ENCODE results near the gene MRGPRX3.
"Not testable (repeated sequence)": the region's sequence is repeated elsewhere in the genome, so short reads cannot be mapped to it uniquely, and the experiment has no call there.

MRGPRX3 gene

DNA sequence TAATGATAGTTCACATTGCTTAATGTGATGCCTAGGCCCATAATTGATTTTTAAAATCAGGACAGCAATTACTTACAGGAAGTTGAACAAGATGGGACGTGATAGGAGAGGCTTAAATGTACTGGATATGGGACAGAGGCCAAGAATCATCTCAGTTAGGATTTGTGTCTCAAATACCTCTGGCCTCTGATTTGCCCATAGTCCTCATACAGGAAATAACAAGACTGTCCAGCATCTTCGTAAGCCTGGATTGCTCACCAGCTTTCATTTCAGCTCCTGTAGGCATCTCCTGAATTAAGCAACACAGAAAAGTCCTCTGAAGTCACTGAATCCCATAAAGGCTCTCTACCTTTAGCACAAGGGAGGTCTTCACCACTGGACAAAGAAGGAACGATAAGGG is at the start of gene MRGPRX3:
Gene MRGPRX3, plus strand, starts transcription at position 231 of the 400 bp plus-strand sequence. CDS start 4,632 bp downstream, outside the sequence.
- DNase-seq: no peak

GRCh38 chr11:18088366-18088765 is 44.0 kb upstream of the MRGPRX3 start:
- no peak for DNase-seq

GRCh38 chr11:18088966-18089365 is 43.4 kb upstream of the MRGPRX3 start:
- DNase-seq: no peak

DNA sequence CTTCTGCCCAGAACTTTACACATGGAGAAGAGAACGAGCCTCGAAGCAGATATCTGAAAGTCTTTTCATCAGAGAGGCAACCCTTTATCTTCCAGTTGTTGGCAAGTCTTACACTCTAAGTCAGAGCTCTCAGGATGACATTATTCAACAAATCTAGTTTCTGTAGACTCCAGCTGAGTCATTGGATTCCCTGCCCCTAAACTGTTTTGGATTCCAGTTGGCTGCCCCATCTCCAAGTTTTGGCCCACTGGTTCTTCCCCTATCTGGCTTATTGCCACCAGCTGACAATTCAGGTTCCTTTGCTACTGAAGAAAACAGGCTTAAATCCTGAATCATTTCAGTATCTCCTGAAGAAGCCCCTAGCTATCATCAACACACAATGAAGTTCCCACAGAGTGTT is 40.6 kb upstream of the MRGPRX3 start:
- DNase-seq: no peak

DNA sequence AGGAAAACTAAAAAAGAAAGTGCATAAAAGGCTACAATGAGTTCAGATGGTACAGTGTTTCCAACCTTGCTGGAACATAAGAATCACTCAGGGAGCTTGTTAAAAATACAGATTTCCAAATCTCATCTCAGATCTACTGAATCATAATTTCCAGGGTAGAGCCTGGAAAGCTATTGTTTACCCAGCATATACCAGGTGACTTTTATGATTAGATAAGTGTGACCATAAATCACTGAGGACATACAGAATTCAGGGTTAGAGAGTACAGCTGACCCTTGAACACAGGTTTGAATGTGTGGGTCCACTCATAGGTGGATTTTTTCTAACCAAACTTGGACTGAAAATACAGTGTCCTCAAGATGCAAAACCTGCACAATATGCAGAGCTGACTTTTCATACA is 38.4 kb upstream of the MRGPRX3 start:
- DNase-seq: no peak

- no peak for DNase-seq
Observed at GRCh38 chr11:18100926-18101656, 31.3 kb upstream of the MRGPRX3 start.

DNA sequence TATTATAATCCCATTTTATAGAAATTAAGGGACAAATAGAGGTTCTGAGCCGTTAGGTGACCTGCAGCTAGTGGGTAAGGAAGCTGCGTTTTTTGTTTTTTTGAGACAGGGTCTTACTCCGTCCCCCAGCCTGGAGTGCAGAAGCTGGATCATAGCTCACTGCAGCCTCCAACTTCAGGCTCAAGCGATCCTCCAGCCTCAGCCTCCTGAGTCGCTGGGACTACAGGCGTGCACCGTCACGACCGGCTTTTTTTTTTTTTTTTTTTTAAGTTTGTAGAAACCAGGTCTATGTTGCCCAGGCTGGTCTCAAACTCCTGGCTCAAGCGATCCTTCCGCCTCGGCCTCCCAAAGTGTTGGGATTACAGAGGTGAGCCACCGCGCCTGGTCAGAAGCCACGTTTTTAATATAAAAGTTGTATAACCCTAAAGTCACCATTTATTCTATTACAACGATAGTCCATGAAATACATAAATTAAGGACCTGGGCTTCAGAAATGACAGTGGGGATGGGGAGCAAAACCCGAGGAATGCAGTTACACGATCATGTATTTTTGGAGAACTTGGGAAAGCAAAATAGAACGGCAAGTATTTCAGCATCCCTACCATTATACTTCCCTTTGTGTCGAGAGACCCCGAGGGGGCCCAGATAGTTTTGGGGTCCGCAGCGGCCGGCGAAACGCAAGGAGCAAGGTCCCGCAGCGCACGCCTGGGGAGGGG is 27.1 kb upstream of the MRGPRX3 start:
- no peak for DNase-seq

DNA sequence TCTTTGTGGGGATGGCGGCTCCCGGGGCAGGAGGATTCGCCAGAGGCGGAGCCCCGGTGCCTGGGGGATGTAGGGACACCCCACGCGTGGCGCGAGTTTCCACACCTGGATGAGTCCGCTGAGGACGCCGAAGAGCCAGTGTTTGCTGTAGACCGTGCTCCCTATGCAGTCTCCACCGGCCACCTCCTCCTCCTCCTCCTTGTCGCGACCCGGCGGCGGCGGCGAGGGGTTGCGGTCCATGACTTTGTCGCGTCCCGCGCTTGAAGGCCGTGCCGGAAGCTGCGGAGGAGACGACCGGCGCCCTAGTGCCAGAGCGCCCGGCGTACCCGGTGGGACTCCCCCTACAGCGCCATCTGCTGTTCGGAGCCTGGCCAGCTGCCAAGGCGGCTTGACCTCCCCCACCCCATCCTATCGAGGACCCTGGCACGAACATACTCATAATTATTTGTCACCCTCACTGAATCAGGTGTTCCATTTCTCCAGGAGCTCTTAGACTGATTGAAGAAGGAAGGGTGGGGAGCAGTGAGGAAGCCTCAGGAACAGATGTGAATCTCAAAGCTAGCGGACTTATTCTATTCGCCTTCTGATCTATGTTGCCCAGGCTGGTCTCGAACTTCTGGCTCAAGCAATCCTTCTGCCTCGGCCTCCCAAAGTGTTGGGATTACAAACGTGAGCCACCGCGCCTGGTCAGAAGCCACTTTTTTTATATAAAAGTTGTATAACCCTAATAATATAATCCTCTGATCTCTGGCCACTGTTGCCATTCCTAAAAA is 26.4 kb upstream of the MRGPRX3 start, which contains the start of gene SAAL1:
Gene SAAL1, minus strand, starts transcription at position 281 of the 773 bp plus-strand sequence. Its CDS starts 41 bp downstream, at position 240.
- peak; percentile 13 for DNase-seq

DNA sequence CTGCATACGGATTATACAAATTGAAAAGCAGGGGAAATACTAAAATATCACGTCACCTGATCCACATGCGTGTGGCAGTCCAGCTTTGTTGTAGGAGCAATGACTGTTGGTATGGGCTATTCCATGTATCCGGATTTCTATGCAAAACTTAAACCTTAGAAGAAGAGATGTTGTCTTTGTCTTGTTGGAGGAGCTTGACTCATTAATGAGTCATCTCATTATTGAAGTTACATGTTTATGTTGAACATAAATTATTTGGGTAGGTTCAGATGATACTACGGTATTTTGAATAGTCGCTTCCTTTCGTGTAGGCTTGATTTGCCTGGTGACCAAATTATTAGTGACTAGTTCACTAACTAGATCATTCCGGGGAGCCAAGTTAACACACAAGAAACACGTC is 25.7 kb upstream of the MRGPRX3 start:
- DNase-seq: no peak

DNA sequence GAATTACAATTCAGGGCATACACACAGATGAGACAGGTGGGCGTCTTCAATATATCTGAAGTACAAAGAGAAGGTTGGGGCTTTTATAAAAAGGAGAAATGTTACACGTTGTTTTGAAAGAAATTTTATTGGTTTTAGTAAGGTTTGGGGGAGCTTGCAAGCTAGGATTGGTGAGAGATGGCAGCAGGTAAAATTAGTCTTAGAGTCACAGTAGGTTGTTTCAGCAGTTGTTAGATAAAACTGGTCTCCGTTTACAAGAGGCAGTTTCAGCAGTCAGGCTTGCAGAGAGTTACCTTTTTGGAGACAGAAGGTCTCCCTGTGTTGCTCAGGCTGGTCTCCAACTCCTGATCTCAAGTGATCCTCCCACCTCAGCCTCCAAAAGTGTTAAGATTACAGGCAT is 24.1 kb upstream of the MRGPRX3 start:
- no peak for DNase-seq

DNA sequence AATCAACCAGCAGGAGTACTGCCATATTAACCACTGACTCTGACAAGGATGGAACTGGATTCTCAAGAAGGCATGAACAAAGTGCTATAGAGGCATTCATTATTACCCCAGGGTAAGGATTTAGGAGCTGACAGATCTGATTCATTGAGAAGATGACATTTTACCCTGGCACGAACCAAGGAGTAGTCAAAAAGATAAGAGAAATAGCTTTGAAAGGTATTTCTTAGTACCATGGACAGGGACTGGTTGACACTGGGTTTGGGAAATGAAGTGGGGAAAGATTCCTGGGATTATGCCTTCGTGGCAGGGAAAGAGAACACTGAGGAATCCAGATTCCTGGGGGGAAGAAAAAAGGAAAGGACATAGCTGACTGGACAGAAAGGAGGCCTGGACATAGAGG is 21.4 kb upstream of the MRGPRX3 start:
- DNase-seq: no peak

DNA sequence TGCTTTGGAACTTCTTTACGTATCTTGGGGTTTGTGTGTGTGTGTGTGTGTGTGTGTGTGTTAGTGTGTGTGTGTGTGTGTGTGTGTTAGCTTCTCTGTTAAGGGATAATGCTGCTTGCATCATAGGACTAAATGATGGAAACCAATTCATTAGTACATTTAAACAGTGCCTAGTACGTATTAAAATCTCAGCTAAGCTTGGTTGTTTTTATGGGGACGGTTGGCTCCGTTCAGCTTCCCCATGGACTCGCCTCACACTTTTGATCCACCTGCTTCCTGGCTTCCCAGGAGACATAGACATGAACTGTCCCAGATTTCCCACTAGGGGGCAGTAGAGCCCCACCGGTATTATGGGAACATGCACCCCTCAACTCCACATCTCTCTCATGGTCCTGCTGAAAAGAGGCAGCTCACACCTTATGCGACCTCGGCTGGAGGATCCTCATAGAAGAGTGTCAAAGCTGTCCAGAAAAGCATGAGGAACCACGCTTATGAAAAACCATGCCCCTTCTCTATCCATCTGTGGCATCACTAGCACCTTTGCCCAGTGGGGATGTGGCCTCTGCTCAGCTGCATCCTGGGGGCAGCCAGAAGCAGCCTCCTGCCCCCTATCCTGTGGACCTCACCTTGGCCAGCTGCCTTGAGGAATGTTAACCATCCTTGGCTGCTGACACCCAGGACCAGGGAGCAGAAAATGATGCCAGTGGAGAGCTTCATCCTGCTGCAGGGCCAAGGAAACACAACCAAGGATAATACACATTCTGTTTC is 16.8 kb upstream of the MRGPRX3 start:
- DNase-seq: peak; percentile 38

GRCh38 chr11:18121331-18121828 is 11.0 kb upstream of the MRGPRX3 start:
- DNase-seq: not testable (repeated sequence)

GRCh38 chr11:18131115-18131514 is 1.3 kb upstream of the MRGPRX3 start:
- not testable (repeated sequence) for DNase-seq

GRCh38 chr11:18135308-18135707 is 2.9 kb downstream of the MRGPRX3 start:
- no peak for DNase-seq

DNA sequence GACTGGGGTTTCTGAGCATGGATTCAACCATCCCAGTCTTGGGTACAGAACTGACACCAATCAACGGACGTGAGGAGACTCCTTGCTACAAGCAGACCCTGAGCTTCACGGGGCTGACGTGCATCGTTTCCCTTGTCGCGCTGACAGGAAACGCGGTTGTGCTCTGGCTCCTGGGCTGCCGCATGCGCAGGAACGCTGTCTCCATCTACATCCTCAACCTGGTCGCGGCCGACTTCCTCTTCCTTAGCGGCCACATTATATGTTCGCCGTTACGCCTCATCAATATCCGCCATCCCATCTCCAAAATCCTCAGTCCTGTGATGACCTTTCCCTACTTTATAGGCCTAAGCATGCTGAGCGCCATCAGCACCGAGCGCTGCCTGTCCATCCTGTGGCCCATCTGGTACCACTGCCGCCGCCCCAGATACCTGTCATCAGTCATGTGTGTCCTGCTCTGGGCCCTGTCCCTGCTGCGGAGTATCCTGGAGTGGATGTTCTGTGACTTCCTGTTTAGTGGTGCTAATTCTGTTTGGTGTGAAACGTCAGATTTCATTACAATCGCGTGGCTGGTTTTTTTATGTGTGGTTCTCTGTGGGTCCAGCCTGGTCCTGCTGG is 4.9 kb downstream of the MRGPRX3 start:
- no peak for DNase-seq

DNA sequence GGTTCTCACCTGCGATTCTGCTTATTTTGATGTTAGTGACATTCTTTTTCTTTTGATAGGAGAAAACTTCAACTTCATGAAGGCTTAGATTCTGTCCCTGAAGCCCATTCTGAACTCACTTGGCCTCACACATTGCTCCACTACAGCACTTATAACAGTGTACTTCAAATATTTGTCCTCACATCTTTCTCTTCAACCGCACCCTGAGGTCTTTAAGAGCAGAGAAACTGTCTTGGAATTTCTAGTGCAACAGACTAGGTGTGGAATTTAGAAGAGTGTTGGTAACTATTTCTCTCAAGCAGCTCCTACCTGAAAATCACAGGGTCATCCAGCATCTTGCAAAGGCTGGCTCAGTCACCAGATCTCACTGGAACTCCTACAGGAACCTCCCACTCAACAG is 7.8 kb downstream of the MRGPRX3 start:
- no peak for DNase-seq

DNA sequence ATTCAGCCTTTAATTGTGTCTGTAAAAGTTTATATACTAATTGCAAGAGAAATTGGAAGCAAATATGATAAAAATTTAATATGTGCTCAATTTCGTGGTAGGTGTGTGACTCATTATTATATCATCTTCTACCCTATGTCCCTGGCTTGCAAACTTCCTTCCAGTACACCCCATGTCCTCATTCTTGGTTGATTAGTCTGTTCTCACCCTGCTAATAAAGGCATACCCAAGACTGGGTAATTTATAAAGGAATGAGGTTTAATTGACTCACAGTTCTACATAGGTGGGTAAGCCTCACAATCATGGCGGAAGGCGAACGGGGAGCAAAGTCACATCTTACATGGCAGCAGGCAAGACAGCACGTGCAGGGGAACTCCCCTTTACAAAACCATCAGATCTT is 11.9 kb downstream of the MRGPRX3 start:
- DNase-seq: no peak

DNA sequence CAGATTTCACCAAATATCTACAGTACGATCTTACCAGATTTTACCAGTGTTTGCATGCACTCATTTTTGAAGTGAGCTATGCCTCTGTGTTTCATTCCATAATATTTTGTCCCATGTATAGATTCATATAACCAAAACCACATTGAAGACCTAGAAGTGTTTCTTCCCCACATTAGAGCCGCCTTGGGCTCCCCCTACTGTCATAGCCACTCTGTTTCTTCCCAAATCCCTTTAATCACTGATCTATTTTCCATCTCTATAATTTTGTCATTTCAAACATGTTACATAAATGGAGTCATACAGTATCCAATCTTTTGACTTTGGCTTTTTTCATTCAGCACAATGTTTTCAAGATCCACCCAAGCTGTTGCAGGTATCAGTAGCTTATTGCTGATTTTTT is 12.7 kb downstream of the MRGPRX3 start:
- no peak for DNase-seq

- no peak for DNase-seq
Observed at GRCh38 chr11:18145837-18146236, 13.5 kb downstream of the MRGPRX3 start.

GRCh38 chr11:18151581-18151980 is 19.2 kb downstream of the MRGPRX3 start:
- no peak for DNase-seq

DNA sequence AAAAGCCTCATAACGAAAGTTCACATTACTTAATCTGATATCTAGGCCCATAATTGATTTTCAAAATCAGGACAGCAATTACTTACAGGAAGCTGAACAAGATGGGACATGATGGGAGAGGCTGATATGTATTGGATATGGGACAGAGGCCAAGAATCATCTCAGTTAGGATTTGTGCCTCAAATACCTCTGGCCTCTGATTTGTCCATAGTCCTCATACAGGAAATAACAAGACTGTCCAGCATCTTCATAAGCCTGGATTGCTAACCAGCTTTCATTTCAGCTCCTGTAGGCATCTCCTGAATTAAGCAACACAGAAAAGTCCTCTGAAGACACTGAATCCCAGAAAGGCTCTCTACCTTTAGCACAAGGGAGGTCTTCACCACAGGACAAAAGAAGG is 36.0 kb downstream of the MRGPRX3 start:
- DNase-seq: no peak

All from NCI-H187 treated with DMSO at 0.1 percent for 48 hours (cell line).